B cell (primary cell): Measurements from ENCODE around the gene CLEC2B. TPM values are rescaled to one million over a fixed set of nuclear protein-coding genes. Genes with fewer than 3 reads are reported as not detected.

Experiments
- ATAC-seq: fragments of 200-7000 bp; cut with Tn5 transposase; one replicate; pipeline ENCODE4 v1.10.0; 2021; ENCODE audit warnings: low read depth, mild to moderate bottlenecking, moderate number of reproducible peaks, moderate library complexity
- CTCF ChIA-PET: fragments of 350-600 bp; sonication (Branson Sonifier 250); formaldehyde crosslinking; loops from one replicate; lab custom pipeline; 2021; ENCODE audit warnings: antibody characterized with exemption, inconsistent platforms; lab: Charles Lee
- POLR2A ChIA-PET: fragments of 350-600 bp; sonication (Branson Sonifier 250); formaldehyde crosslinking; loops from one replicate; lab custom pipeline; 2021; ENCODE audit warnings: antibody characterized with exemption; lab: Charles Lee
- DNase-seq: peaks from one replicate; pipeline ENCODE4 v3.0.0; 2013
- H2AFZ ChIP-seq: 2 replicates; pipeline ENCODE4 v1.6.1; 2012; ENCODE audit warnings: mild to moderate bottlenecking, low read depth, low read length; ENCODE audit not compliant: insufficient read depth, poor library complexity, severe bottlenecking
- H3K27ac ChIP-seq, 2 donors: 1 replicate in 1 of 2; 2 replicates in 1 of 2; pipeline ENCODE4 v1.5.1; 2012 to 2013; ENCODE audit warnings: low read length in 2 of 2, mild to moderate bottlenecking in 2 of 2, moderate library complexity in 1 of 2
- H3K27me3 ChIP-seq, 4 experiments: fragments of 200-600 bp in 1 of 4; sonication (generic) in 1 of 4; replicated peaks in 1 of 4; 1 replicate in 2 of 4; 2 replicates in 2 of 4; pipeline versions ENCODE4 v1.6.1 to v1.7.0; 2013 to 2016; ENCODE audit warnings: low read length in 3 of 4, mild to moderate bottlenecking in 2 of 4, mixed read lengths in 1 of 4, moderate library complexity in 1 of 4; ENCODE audit not compliant: insufficient read depth in 4 of 4, control insufficient read depth in 3 of 4; ENCODE audit errors: control extremely low read depth in 1 of 4
- H3K36me3 ChIP-seq, 2 experiments: replicated peaks in 1 of 2; 1 replicate in 1 of 2; 2 replicates in 1 of 2; pipeline versions ENCODE4 v1.6.1 to v1.7.1; 2013; ENCODE audit warnings: low read length in 1 of 2; ENCODE audit not compliant: insufficient read depth in 2 of 2, control insufficient read depth in 1 of 2; ENCODE audit errors: control extremely low read depth in 1 of 2, extremely low read depth in 1 of 2
- H3K4me1 ChIP-seq, 2 donors: fragments of 200-600 bp in 1 of 2; sonication (generic) in 1 of 2; 1 replicate in 1 of 2; 2 replicates in 1 of 2; pipeline versions ENCODE4 v1.5.1 to v1.6.1; 2013 to 2017; ENCODE audit warnings: low read length in 2 of 2; ENCODE audit not compliant: control insufficient read depth in 2 of 2, insufficient read depth in 2 of 2
- H3K4me2 ChIP-seq: replicated peaks from 2 replicates; pipeline ENCODE3; 2012; ENCODE audit warnings: mild to moderate bottlenecking, low read depth, low read length; ENCODE audit not compliant: poor library complexity, severe bottlenecking
- H3K4me3 ChIP-seq, 5 experiments: fragments of 200-600 bp in 1 of 5; sonication (generic) in 1 of 5; 1 replicate in 3 of 5; 2 replicates in 2 of 5; pipeline versions ENCODE4 v1.5.1 to v1.7.0; 2011 to 2016; ENCODE audit warnings: low read length in 4 of 5, mild to moderate bottlenecking in 4 of 5, low read depth in 2 of 5, control low read depth in 1 of 5, moderate library complexity in 1 of 5; ENCODE audit not compliant: insufficient read depth in 1 of 5; ENCODE audit errors: control extremely low read depth in 1 of 5, extremely low read depth in 1 of 5
- H3K79me2 ChIP-seq: fragments of 200-600 bp; sonication (generic); one replicate; pipeline ENCODE4 v1.6.0; 2016; ENCODE audit warnings: low read length; ENCODE audit not compliant: control insufficient read depth, insufficient read depth
- H3K9ac ChIP-seq: fragments of 200-600 bp; sonication (generic); 2 replicates; pipeline ENCODE4 v1.6.1; 2017; ENCODE audit warnings: mild to moderate bottlenecking, low read length, moderate library complexity
- H3K9me3 ChIP-seq, 3 donors: one replicate each; pipeline versions ENCODE4 v1.6.1 to v1.7.1; 2013; ENCODE audit warnings: low read length in 2 of 3; ENCODE audit not compliant: control insufficient read depth in 2 of 3, insufficient read depth in 1 of 3; ENCODE audit errors: control extremely low read depth in 1 of 3
- H4K20me1 ChIP-seq: 2 replicates; pipeline ENCODE4 v1.6.0; 2012; ENCODE audit warnings: mild to moderate bottlenecking, low read length; ENCODE audit not compliant: insufficient read depth, control insufficient read depth, poor library complexity, severe bottlenecking
- H3K27ac Mint-ChIP-seq: one replicate; pipeline ENCODE4 v1.8.0; 2021; ENCODE audit warnings: mixed read lengths
- H3K27me3 Mint-ChIP-seq: one replicate; pipeline ENCODE4 v1.8.0; 2021; ENCODE audit warnings: mixed read lengths
- H3K4me1 Mint-ChIP-seq: one replicate; pipeline ENCODE4 v1.8.0; 2021; ENCODE audit warnings: mixed read lengths
- H3K4me3 Mint-ChIP-seq: one replicate; pipeline ENCODE4 v1.8.0; 2021; ENCODE audit warnings: mixed read lengths
- H3K9me3 Mint-ChIP-seq: one replicate; pipeline ENCODE4 v1.8.0; 2022; ENCODE audit warnings: mixed read lengths; ENCODE audit not compliant: insufficient read depth
- CTCF ChIP-seq: fragments of 200-600 bp; IDR thresholded peaks from one replicate; pipeline ENCODE4 v1.8.0; 2022; ENCODE audit warnings: antibody characterized with exemption, mild to moderate bottlenecking
- EZH2 ChIP-seq: IDR thresholded peaks from 2 replicates; pipeline ENCODE4 v1.6.1; 2012; ENCODE audit warnings: borderline replicate concordance, low read depth, mild to moderate bottlenecking, moderate library complexity, low read length; ENCODE audit not compliant: insufficient read depth, poor library complexity, severe bottlenecking
- WGBS: methylation state at CpG from one replicate; pipeline ENCODE4 v1.1.5; 2013; ENCODE audit warnings: missing lambda C conversion rate; ENCODE audit not compliant: insufficient coverage; 5-methylcytosine and 5-hydroxymethylcytosine counted together
- intact Hi-C: fragments of 100-400 bp; cut with micrococcal nuclease; formaldehyde crosslinking; loops from one replicate; pipeline ENCODE4 v1.10.0; 2022
- polyA plus RNA-seq: library from polyadenylated mRNA; depleted of rRNA; stranded (reverse); fragments of >200 nt; gene quantifications from 2 replicates; pipeline ENCODE4 v1.2.3, GENCODE V29; 2012
- total RNA-seq, 2 donors: library from RNA; stranded (reverse); fragments of 120-200 nt in 1 of 2; gene quantifications; 1 replicate in 1 of 2; 2 replicates in 1 of 2; pipeline versions ENCODE4 v1.2.3 to v1.2.4, GENCODE V29; 2013 to 2022

The CLEC2B gene
- total and polyA plus RNA-seq, 2 donors (not counting 1 experiment from before 2014, with no cell fraction given) = 31.6 to 58.2 TPM

- no peak for DNase-seq
- Histone ChIP-seq H3K4me3 (no peak overlapping the region), H3K36me3 (peaks cover 1 to 25% of the 10 kb centered on the region in 2 experiments), H3K27me3 (no peaks in the 10 kb centered on the region), H3K4me1 (no peaks in the 10 kb centered on the region), H3K27ac (no peak overlapping the region), H4K20me1 (no peaks in the 10 kb centered on the region), H3K79me2 (no peaks in the 10 kb centered on the region), H3K9ac (no peak overlapping the region), H2AFZ (no peak overlapping the region), H3K9me3 (peaks cover 1 to 17% (median 12%) of the 10 kb centered on the region in 3 donors), H3K4me2 (no peak overlapping the region)
- intact Hi-C loops = no loop called here
- no peak for TF ChIP-seq EZH2
- TF ChIP-seq CTCF = no peak
- Mint-ChIP-seq H3K27ac (no peak overlapping the region), H3K4me1 (no peaks in the 10 kb centered on the region), H3K27me3 (no peaks in the 10 kb centered on the region), H3K9me3 (peaks cover 5% of the 10 kb centered on the region), H3K4me3 (no peak overlapping the region)
- ATAC-seq = no peak
- POLR2A ChIA-PET = no interaction called here
- CTCF ChIA-PET = interaction anchor here (0.6 kb wide), 1 partner anchor 412 kb away, joined by 4 read pairs; no protein-coding TSS in a partner anchor
- 97% methylated on average over 5 of the region's 5 CpGs for WGBS
These were observed 20.3 kb downstream of the CLEC2B start for GRCh38 chr12:9848899-9849298.

- no peaks in the 10 kb centered on the region for H3K27me3 Mint-ChIP-seq
- H3K27ac Mint-ChIP-seq = no peak overlapping the region
- H3K36me3 ChIP-seq = no peaks in the 10 kb centered on the region
- H3K4me1 ChIP-seq = no peaks in the 10 kb centered on the region
- DNase-seq = no peak
- peaks cover 7% of the 10 kb centered on the region for H3K9me3 Mint-ChIP-seq
- intact Hi-C loops = no loop called here
- no peak for ATAC-seq
- H3K9ac ChIP-seq = no peak overlapping the region
- no peaks in the 10 kb centered on the region for H3K4me1 Mint-ChIP-seq
- no peak overlapping the region for H3K27ac ChIP-seq
- CTCF ChIA-PET = no interaction called here
- peaks cover 0 to 6% (median 0%) of the 10 kb centered on the region in 3 donors for H3K9me3 ChIP-seq
- H3K79me2 ChIP-seq = no peaks in the 10 kb centered on the region
- H2AFZ ChIP-seq = no peak overlapping the region
- no peak overlapping the region for H3K4me2 ChIP-seq
- H3K27me3 ChIP-seq = no peaks in the 10 kb centered on the region
- POLR2A ChIA-PET = no interaction called here
- H3K4me3 ChIP-seq = no peak overlapping the region
- TF ChIP-seq EZH2 = no peak
- TF ChIP-seq CTCF = no peak
- H4K20me1 ChIP-seq = no peaks in the 10 kb centered on the region
- no peak overlapping the region for H3K4me3 Mint-ChIP-seq
- WGBS = no CpG with 5 or more reads among the region's 3 CpGs
These were observed 25.7 kb downstream of the CLEC2B start for GRCh38 chr12:9843407-9843806.
